ENCODE results near the gene IL1RAP.

The IL1RAP gene

GRCh38 chr3:190539526-190539925 lies 25.6 kb downstream of the IL1RAP start:
- DNase-seq (ENCODE audit: low spot score), result no peak
- Histone ChIP-seq H3K27ac (no peak overlapping the region), H3K4me3 (no peak overlapping the region)
- TF ChIP-seq CTCF (IDR thresholded peaks at IDR 0.05), result no peak

- DNase-seq (ENCODE audit: low spot score), result no peak
- TF ChIP-seq CTCF (IDR thresholded peaks at IDR 0.05), result no peak
- H3K4me3 ChIP-seq, result no peak overlapping the region
- no peak overlapping the region for H3K27ac ChIP-seq
Observed at GRCh38 chr3:190541008-190541407, 27.1 kb downstream of the IL1RAP start.

GRCh38 chr3:190541560-190541959 lies 27.7 kb downstream of the IL1RAP start:
- TF ChIP-seq CTCF (IDR thresholded peaks at IDR 0.05), result no peak
- DNase-seq (ENCODE audit: low spot score), result no peak
- no peak overlapping the region for H3K27ac ChIP-seq

GRCh38 chr3:190542846-190543245 lies 29.0 kb downstream of the IL1RAP start:
- H3K4me3 ChIP-seq, result no peak overlapping the region
- H3K27ac ChIP-seq, result no peak overlapping the region
- no peak for TF ChIP-seq CTCF (IDR thresholded peaks at IDR 0.05)
- no peak for DNase-seq (ENCODE audit: low spot score)

More at GRCh38 chr3:190541560-190541959, 27.7 kb downstream of the IL1RAP start:
- no peak overlapping the region for H3K4me3 ChIP-seq

- H3K4me3 ChIP-seq, result no peak overlapping the region
- no peak for DNase-seq (ENCODE audit: low spot score)
- no peak for TF ChIP-seq CTCF (IDR thresholded peaks at IDR 0.05)
- no peak overlapping the region for H3K27ac ChIP-seq
Observed at GRCh38 chr3:190543671-190544070, 29.8 kb downstream of the IL1RAP start.

- Histone ChIP-seq H3K27ac (no peak overlapping the region), H3K4me3 (no peak overlapping the region)
- TF ChIP-seq CTCF (IDR thresholded peaks at IDR 0.05), result no peak
- DNase-seq (ENCODE audit: low spot score), result no peak
Observed at GRCh38 chr3:190545191-190545590, 31.3 kb downstream of the IL1RAP start.

- no peak for TF ChIP-seq CTCF (IDR thresholded peaks at IDR 0.05)
- DNase-seq (ENCODE audit: low spot score), result no peak
- H3K4me3 ChIP-seq, result no peak overlapping the region
- no peak overlapping the region for H3K27ac ChIP-seq
Observed at GRCh38 chr3:190546881-190547510, 33.1 kb downstream of the IL1RAP start.
